Measurements from ENCODE around the gene ROBO3. TPM values are rescaled to one million over a fixed set of nuclear protein-coding genes. Genes with fewer than 3 reads are reported as not detected.

Gene ROBO3
- total RNA-seq, 1 donor from 2014 or later, result 18.9 TPM

- intact Hi-C loops (cut with DNase I), result no loop called here
- DNase-seq (ENCODE audit: extremely low spot score in 2 of 2), result no peak
- Histone ChIP-seq H3K9me3 (no peaks in the 10 kb centered on the region), H3K4me3 (no peak overlapping the region), H3K4me1 (no peaks in the 10 kb centered on the region), H3K36me3 (no peaks in the 10 kb centered on the region), H3K27me3 (no peaks in the 10 kb centered on the region), H3K27ac (no peak overlapping the region)
- TF ChIP-seq POLR2A (IDR thresholded peaks at IDR 0.05), result no peak
- no peak for TF ChIP-seq CTCF (IDR thresholded peaks at IDR 0.05)
- no peak for TF ChIP-seq POLR2AphosphoS5 (IDR thresholded peaks at IDR 0.05; ENCODE audit: insufficient read depth in 1 of 2, low read depth in 1 of 2)
These were observed 21.2 kb downstream of the ROBO3 start for GRCh38 chr11:124886476-124886875.

- TF ChIP-seq CTCF (IDR thresholded peaks at IDR 0.05) (no peak), POLR2A (IDR thresholded peaks at IDR 0.05) (no peak), POLR2AphosphoS5 (IDR thresholded peaks at IDR 0.05; ENCODE audit: insufficient read depth in 1 of 2, low read depth in 1 of 2) (no peak)
- Histone ChIP-seq H3K36me3 (no peaks in the 10 kb centered on the region), H3K27ac (no peak overlapping the region), H3K4me3 (no peak overlapping the region), H3K4me1 (no peaks in the 10 kb centered on the region), H3K9me3 (no peaks in the 10 kb centered on the region), H3K27me3 (no peaks in the 10 kb centered on the region)
- intact Hi-C loops (cut with DNase I), result no loop called here
- no peak for DNase-seq (ENCODE audit: extremely low spot score in 2 of 2)
These were observed 21.9 kb downstream of the ROBO3 start for GRCh38 chr11:124886978-124887666.

GRCh38 chr11:124887667-124888013, 22.4 kb downstream of the ROBO3 start:
- no peaks in the 10 kb centered on the region for H3K27me3 ChIP-seq
- no peak overlapping the region for H3K27ac ChIP-seq
- no peaks in the 10 kb centered on the region for H3K4me1 ChIP-seq
- TF ChIP-seq CTCF (IDR thresholded peaks at IDR 0.05), result no peak
- H3K36me3 ChIP-seq, result no peaks in the 10 kb centered on the region
- intact Hi-C loops (cut with DNase I), result no loop called here
- no peak overlapping the region for H3K4me3 ChIP-seq
- no peaks in the 10 kb centered on the region for H3K9me3 ChIP-seq
- DNase-seq (ENCODE audit: extremely low spot score in 2 of 2), result no peak

- Histone ChIP-seq H3K4me3 (no peak overlapping the region), H3K27ac (no peak overlapping the region), H3K4me1 (no peaks in the 10 kb centered on the region), H3K9me3 (no peaks in the 10 kb centered on the region), H3K36me3 (no peaks in the 10 kb centered on the region), H3K27me3 (no peaks in the 10 kb centered on the region)
- TF ChIP-seq POLR2AphosphoS5 (IDR thresholded peaks at IDR 0.05; ENCODE audit: insufficient read depth in 1 of 2, low read depth in 1 of 2) (no peak), POLR2A (IDR thresholded peaks at IDR 0.05) (no peak)
- intact Hi-C loops (cut with DNase I), result no loop called here
- DNase-seq (ENCODE audit: extremely low spot score in 2 of 2), result no peak
These were observed 24.2 kb downstream of the ROBO3 start for GRCh38 chr11:124889191-124890091.

GRCh38 chr11:124890151-124890550, 24.9 kb downstream of the ROBO3 start:
- no peak for DNase-seq (ENCODE audit: extremely low spot score in 2 of 2)
- intact Hi-C loops (cut with DNase I), result no loop called here
- no peak for TF ChIP-seq POLR2AphosphoS5 (IDR thresholded peaks at IDR 0.05; ENCODE audit: insufficient read depth in 1 of 2, low read depth in 1 of 2)
- no peak for TF ChIP-seq POLR2A (IDR thresholded peaks at IDR 0.05)
- TF ChIP-seq CTCF (IDR thresholded peaks at IDR 0.05), result no peak
- Histone ChIP-seq H3K4me1 (no peaks in the 10 kb centered on the region), H3K36me3 (no peaks in the 10 kb centered on the region), H3K9me3 (no peaks in the 10 kb centered on the region), H3K27me3 (no peaks in the 10 kb centered on the region), H3K4me3 (no peak overlapping the region), H3K27ac (no peak overlapping the region)

Measured in vagina (tissue), 2 donors.